ENCODE results near the gene MYO3A. TPM values are rescaled to one million over a fixed set of nuclear protein-coding genes. Genes with fewer than 3 reads are reported as not detected.

MYO3A gene
- total and polyA plus RNA-seq, 12 donors = under 0.01 to 0.17 TPM; not detected in 10

DNA sequence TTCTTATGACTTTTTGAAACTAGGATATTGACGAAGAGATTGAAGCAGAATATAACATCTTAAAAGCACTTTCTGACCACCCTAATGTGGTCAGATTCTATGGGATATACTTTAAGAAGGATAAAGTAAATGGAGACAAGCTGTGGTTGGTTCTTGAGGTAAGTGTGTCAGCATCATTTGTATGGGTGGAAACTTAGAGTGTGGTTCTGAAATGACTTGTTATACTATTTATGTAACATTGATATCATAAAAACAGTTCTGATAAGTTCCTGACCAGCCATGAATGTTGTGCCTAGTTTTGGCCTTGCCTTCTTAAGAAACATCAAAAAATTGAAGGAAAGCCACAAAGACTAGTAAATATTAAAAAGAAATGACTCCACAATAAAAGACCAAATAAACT, 20.8 kb downstream of the MYO3A start:
- no peak for ATAC-seq
- H3K4me3 ChIP-seq = no peak overlapping the region
- 75 to 87% methylated on average over 1 of the region's 1 CpG for WGBS, 2 donors
- H3K27me3 ChIP-seq = no peaks in the 10 kb centered on the region
- no peaks in the 10 kb centered on the region for H3K4me1 ChIP-seq
- no peak for DNase-seq
- TF ChIP-seq, protein P1, sequence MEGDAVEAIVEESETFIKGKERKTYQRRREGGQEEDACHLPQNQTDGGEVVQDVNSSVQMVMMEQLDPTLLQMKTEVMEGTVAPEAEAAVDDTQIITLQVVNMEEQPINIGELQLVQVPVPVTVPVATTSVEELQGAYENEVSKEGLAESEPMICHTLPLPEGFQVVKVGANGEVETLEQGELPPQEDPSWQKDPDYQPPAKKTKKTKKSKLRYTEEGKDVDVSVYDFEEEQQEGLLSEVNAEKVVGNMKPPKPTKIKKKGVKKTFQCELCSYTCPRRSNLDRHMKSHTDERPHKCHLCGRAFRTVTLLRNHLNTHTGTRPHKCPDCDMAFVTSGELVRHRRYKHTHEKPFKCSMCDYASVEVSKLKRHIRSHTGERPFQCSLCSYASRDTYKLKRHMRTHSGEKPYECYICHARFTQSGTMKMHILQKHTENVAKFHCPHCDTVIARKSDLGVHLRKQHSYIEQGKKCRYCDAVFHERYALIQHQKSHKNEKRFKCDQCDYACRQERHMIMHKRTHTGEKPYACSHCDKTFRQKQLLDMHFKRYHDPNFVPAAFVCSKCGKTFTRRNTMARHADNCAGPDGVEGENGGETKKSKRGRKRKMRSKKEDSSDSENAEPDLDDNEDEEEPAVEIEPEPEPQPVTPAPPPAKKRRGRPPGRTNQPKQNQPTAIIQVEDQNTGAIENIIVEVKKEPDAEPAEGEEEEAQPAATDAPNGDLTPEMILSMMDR (IDR thresholded peaks at IDR 0.05) = no peak
- no peak overlapping the region for H3K27ac ChIP-seq
- H3K36me3 ChIP-seq = no peaks in the 10 kb centered on the region
- H3K9me3 ChIP-seq = peaks cover 0 to 34% (median 9%) of the 10 kb centered on the region in 11 donors
- intact Hi-C loops (cut with DNase I) = no loop called here

DNA sequence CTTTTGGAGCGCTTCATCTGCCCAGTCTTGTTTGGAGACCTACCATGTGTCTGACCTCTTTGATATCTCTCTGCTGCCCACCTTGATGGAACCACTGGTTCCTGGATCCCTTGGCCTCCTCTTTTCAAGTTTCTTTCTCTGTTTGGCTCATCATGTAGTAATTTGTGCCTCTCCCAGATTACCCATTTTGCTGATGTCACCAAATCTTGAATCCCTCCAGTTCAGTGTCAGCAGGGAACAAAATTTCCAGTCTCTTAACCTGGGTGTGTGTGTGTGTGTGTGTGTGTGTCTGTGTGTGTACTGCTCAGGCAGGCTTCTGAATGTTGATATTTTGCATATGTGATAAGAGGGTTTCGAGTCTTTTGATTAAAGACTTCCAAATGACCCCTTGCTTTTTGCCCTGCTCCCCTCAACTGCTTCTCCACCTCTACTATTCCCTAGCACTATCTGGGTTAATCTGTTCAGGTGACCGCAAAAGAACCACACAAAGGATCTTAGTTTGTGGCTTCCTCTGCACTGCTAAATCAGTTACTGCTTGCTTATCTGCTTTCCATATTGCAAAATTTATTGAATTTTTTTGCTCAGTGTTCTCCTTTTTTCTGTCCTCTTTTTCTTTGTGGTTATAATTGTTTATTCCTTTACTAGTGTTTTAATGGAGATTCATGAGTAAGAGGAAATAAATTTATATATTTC, 25.7 kb downstream of the MYO3A start:
- Histone ChIP-seq H3K9me3 (peaks cover 0 to 34% (median 9%) of the 10 kb centered on the region in 11 donors), H3K4me3 (no peak overlapping the region), H3K4me1 (no peaks in the 10 kb centered on the region), H3K27ac (no peak overlapping the region), H3K27me3 (no peaks in the 10 kb centered on the region), H3K36me3 (no peaks in the 10 kb centered on the region)
- ATAC-seq (no peak), DNase-seq (no peak)
- TF ChIP-seq, protein P1 (IDR thresholded peaks at IDR 0.05) = no peak
- intact Hi-C loops (cut with DNase I) = no loop called here
- 75 to 76% methylated on average over 3 of the region's 3 CpGs for WGBS, 2 donors

DNA sequence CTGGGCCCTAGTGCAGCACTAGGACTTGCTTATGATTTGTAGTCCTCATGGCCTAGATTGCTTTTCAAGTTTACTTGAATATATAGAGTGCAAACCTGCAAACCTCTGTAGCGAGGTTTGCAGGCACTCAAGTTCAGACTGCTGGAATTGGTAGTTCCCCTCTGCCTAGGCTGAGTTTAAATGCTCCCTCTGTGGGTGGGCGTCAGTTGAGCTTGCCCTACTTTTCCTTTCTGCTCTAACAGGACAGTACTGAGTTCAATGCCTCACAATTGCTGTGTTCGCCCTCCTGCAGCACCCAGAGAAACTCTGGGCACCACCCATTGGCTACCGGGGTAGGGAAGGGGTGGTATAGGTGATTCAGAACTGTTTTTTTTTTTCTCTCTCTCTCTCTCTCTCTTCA, 31.6 kb downstream of the MYO3A start:
- Histone ChIP-seq H3K4me1 (no peaks in the 10 kb centered on the region), H3K27ac (no peak overlapping the region), H3K4me3 (no peak overlapping the region), H3K27me3 (peaks cover 0 to 5% (median 0%) of the 10 kb centered on the region in 7 donors), H3K9me3 (no peaks in the 10 kb centered on the region), H3K36me3 (no peaks in the 10 kb centered on the region)
- WGBS, 2 donors = 71 to 77% methylated on average over 4 of the region's 4 CpGs
- intact Hi-C loops (cut with DNase I) = no loop called here
- no peak for ATAC-seq
- TF ChIP-seq, protein P1 (IDR thresholded peaks at IDR 0.05) = no peak
- no peak for DNase-seq

DNA sequence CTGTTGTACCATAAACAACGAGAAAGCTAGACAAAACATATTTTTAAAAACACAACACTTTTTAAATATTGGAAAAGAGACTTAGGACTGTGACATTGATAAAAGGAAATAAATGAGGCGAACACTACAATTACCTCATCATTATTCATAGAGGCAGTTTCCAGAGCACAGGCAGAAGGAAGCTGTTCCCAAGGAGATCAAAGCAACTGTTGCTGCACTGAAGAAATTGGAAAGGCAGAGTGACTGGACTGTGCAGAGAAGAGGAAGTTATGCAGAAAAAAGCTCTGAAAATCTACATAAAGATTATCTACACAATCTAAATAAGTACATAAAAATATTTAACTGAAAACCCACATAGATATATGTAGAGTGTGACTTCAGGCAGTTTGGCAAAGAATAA, 32.8 kb downstream of the MYO3A start:
- intact Hi-C loops (cut with DNase I) = no loop called here
- no peaks in the 10 kb centered on the region for H3K4me1 ChIP-seq
- DNase-seq = no peak
- no peak overlapping the region for H3K27ac ChIP-seq
- WGBS, 2 donors = 67 to 73% methylated on average over 2 of the region's 2 CpGs
- TF ChIP-seq, protein P1 (IDR thresholded peaks at IDR 0.05) = no peak
- ATAC-seq = no peak
- H3K4me3 ChIP-seq = no peak overlapping the region
- no peaks in the 10 kb centered on the region for H3K36me3 ChIP-seq
- H3K27me3 ChIP-seq = peaks cover 0 to 5% (median 0%) of the 10 kb centered on the region in 7 donors
- H3K9me3 ChIP-seq = no peaks in the 10 kb centered on the region

Data from heart right ventricle (tissue), 16 donors.